ENCODE data around the gene RPN1. TPM values are rescaled to one million over a fixed set of nuclear protein-coding genes. Genes with fewer than 3 reads are reported as not detected.

The RPN1 gene
- total and polyA plus RNA-seq, 2 of the 8 experiments (the other 6 are each of a cell fraction or from before 2014, with no cell fraction given): 165 to 211 TPM

- TF ChIP-seq SP1 (IDR thresholded peaks at IDR 0.05; ENCODE audit: low read depth, low read length) (no peak), SIN3A (conservative IDR thresholded peaks at IDR 0.05 in 1 of 2, IDR thresholded peaks at IDR 0.05 in 1 of 2; ENCODE audit: low read depth in 1 of 2, low read length in 2 of 2) (no peak), CREB1 (IDR thresholded peaks at IDR 0.05) (no peak), ATF3 (IDR thresholded peaks at IDR 0.05; ENCODE audit: insufficient read depth, low read depth, low read length) (no peak), FOSL1 (IDR thresholded peaks at IDR 0.05; ENCODE audit: insufficient read depth, low read depth, low read length) (no peak), TBP (IDR thresholded peaks at IDR 0.05; ENCODE audit: low read depth, low read length) (no peak), CHD7 (IDR thresholded peaks at IDR 0.05; ENCODE audit: insufficient replicate concordance, low read length) (no peak), BACH1 (IDR thresholded peaks at IDR 0.05; ENCODE audit: low read length) (no peak), SUZ12 (IDR thresholded peaks at IDR 0.05; ENCODE audit: low read length) (no peak)
Measured at GRCh38 chr3:128679338-128679737, 28.7 kb upstream of the RPN1 start (continued).
